PC-3 (cell line): Measurements from ENCODE around the gene MAGEF1. TPM values are rescaled to one million over a fixed set of nuclear protein-coding genes. Genes with fewer than 3 reads are reported as not detected.

Experiments used
- ATAC-seq: fragments of 200-7000 bp; cut with Tn5 transposase; 2 replicates; pipeline ENCODE4 v1.9.1; 2020; ENCODE audit warnings: mild to moderate bottlenecking, moderate library complexity
- BruUV-seq: library from RNA; stranded (reverse); fragments of 400-500 nt; replicated peaks from 2 replicates; lab custom pipeline; 2021; lab: Mats Ljungman, UMichigan
- CTCF ChIA-PET: fragments of 300-600 bp; sonication (Branson Sonifier 250); formaldehyde crosslinking; loops from one replicate; lab custom pipeline; 2022; ENCODE audit warnings: antibody characterized with exemption; lab: Charles Lee
- POLR2A ChIA-PET: fragments of 300-600 bp; sonication (Branson Sonifier 250); formaldehyde crosslinking; loops from one replicate; lab custom pipeline; 2022; ENCODE audit warnings: antibody characterized with exemption; ENCODE audit not compliant: unreplicated experiment; lab: Charles Lee
- DNase-seq: peaks from one replicate; pipeline ENCODE4 v3.0.0-alpha.2; 2015
- H2AFZ ChIP-seq: fragments of 300-600 bp; sonication (generic); 2 replicates; pipeline ENCODE4 v1.6.0; 2016; ENCODE audit warnings: antibody characterized with exemption, low read length
- H3F3A ChIP-seq: fragments of 300-600 bp; sonication (generic); one replicate; pipeline ENCODE4 v1.6.0; 2017; ENCODE audit warnings: antibody characterized with exemption, low read length, control low read depth, mild to moderate bottlenecking; ENCODE audit not compliant: unreplicated experiment
- H3K27ac ChIP-seq: fragments of 300-600 bp; sonication (generic); 2 replicates; pipeline ENCODE4 v1.5.1; 2016; ENCODE audit warnings: mild to moderate bottlenecking, low read length
- H3K27me3 ChIP-seq: fragments of 300-600 bp; sonication (generic); 2 replicates; pipeline ENCODE4 v1.6.1; 2016; ENCODE audit warnings: low read length, mixed read lengths
- H3K36me3 ChIP-seq: fragments of 300-600 bp; sonication (generic); 2 replicates; pipeline ENCODE4 v1.6.1; 2016; ENCODE audit warnings: low read depth, mixed run types, low read length, mixed read lengths
- H3K4me1 ChIP-seq: fragments of 300-600 bp; sonication (generic); 2 replicates; pipeline ENCODE4 v1.5.1; 2016; ENCODE audit warnings: low read length; ENCODE audit not compliant: insufficient read depth
- H3K4me2 ChIP-seq: fragments of 300-600 bp; sonication (generic); 2 replicates; pipeline ENCODE4 v1.6.0; 2016; ENCODE audit warnings: low read length
- H3K4me3 ChIP-seq: fragments of 300-600 bp; sonication (generic); 2 replicates; pipeline ENCODE4 v1.5.1; 2016; ENCODE audit warnings: mild to moderate bottlenecking, low read length, mixed read lengths
- H3K79me2 ChIP-seq: fragments of 300-600 bp; sonication (generic); 2 replicates; pipeline ENCODE4 v1.6.1; 2017; ENCODE audit warnings: low read length, mixed read lengths
- H3K9ac ChIP-seq: fragments of 300-600 bp; sonication (generic); 2 replicates; pipeline ENCODE4 v1.6.0; 2016; ENCODE audit warnings: mild to moderate bottlenecking, low read length
- H3K9me2 ChIP-seq: fragments of 300-600 bp; sonication (generic); replicated peaks from 2 replicates; pipeline ENCODE4 v1.6.1; 2016; ENCODE audit warnings: mixed run types, low read length, mixed read lengths
- H3K9me3 ChIP-seq: fragments of 300-600 bp; sonication (generic); 2 replicates; pipeline ENCODE4 v1.6.1; 2016; ENCODE audit warnings: low read length, mixed read lengths
- H4K20me1 ChIP-seq: fragments of 300-600 bp; sonication (generic); 2 replicates; pipeline ENCODE4 v1.6.1; 2016; ENCODE audit warnings: low read length, mixed read lengths
- EZH2 ChIP-seq: fragments of 300-600 bp; sonication (generic); IDR thresholded peaks from one replicate; pipeline ENCODE4 v1.6.1; 2017; ENCODE audit warnings: antibody characterized with exemption, mild to moderate bottlenecking, low read length; ENCODE audit not compliant: unreplicated experiment
- EZH2phosphoT487 ChIP-seq: fragments of 300-600 bp; sonication (generic); IDR thresholded peaks from 2 replicates; pipeline ENCODE4 v1.6.1; 2018; ENCODE audit warnings: mild to moderate bottlenecking, antibody characterized with exemption, low read length, borderline replicate concordance
- intact Hi-C: fragments of 100-400 bp; cut with micrococcal nuclease; formaldehyde crosslinking; loops from 2 replicates; pipeline ENCODE4 v1.9.0; 2023
- total RNA-seq: library from RNA; depleted of rRNA; stranded (reverse); fragments of >200 nt; gene quantifications from 2 replicates; pipeline ENCODE4 v1.2.3, GENCODE V29; 2014
- TF ChIP-seq, protein P1 (sequence below): fragments of 300-600 bp; sonication (generic); conservative IDR thresholded peaks from 2 replicates; pipeline ENCODE4 v1.5.1; 2017; ENCODE audit warnings: antibody characterized with exemption, low read depth, mild to moderate bottlenecking, low read length

Gene MAGEF1
- total RNA-seq, 1 experiment from 2014 or later, result 43.6 TPM

DNA sequence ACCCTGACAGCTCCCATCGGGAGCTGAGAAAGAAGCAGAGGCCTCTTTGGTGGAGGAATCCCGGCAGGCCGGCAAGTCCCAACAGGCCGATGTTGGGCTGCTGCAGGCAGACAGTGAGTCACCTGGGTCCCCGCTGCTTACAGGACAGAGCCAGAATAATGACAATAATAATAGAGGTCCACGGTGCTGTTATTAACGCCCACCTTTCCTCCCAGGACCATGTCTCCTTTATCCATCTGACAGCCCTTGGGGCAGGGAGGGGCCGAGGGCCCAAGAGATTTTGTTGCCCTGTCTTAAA lies 29.3 kb upstream of the MAGEF1 start:
- ChIA-PET POLR2A (no interaction called here), CTCF (interaction anchor here (1.6 kb wide), 1 partner anchor 180 kb away, joined by 10 read pairs; the partner anchor contains the start of gene EPHB3)
- no peaks in the 10 kb centered on the region for H4K20me1 ChIP-seq
- H3K9me2 ChIP-seq, result no peaks in the 10 kb centered on the region
- no TSS peak for BruUV-seq
- no peaks in the 10 kb centered on the region for H3K27me3 ChIP-seq
- H3K4me1 ChIP-seq, result peaks cover 39% of the 10 kb centered on the region
- H3K9ac ChIP-seq, result no peak overlapping the region
- peaks cover 5% of the 10 kb centered on the region for H3F3A ChIP-seq
- no peaks in the 10 kb centered on the region for H3K9me3 ChIP-seq
- H3K36me3 ChIP-seq, result no peaks in the 10 kb centered on the region
- H2AFZ ChIP-seq, result no peak overlapping the region
- no peak overlapping the region for H3K27ac ChIP-seq
- TF ChIP-seq, protein P1, sequence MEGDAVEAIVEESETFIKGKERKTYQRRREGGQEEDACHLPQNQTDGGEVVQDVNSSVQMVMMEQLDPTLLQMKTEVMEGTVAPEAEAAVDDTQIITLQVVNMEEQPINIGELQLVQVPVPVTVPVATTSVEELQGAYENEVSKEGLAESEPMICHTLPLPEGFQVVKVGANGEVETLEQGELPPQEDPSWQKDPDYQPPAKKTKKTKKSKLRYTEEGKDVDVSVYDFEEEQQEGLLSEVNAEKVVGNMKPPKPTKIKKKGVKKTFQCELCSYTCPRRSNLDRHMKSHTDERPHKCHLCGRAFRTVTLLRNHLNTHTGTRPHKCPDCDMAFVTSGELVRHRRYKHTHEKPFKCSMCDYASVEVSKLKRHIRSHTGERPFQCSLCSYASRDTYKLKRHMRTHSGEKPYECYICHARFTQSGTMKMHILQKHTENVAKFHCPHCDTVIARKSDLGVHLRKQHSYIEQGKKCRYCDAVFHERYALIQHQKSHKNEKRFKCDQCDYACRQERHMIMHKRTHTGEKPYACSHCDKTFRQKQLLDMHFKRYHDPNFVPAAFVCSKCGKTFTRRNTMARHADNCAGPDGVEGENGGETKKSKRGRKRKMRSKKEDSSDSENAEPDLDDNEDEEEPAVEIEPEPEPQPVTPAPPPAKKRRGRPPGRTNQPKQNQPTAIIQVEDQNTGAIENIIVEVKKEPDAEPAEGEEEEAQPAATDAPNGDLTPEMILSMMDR, result no peak
- TF ChIP-seq EZH2 (no peak), EZH2phosphoT487 (no peak)
- DNase-seq (no peak), ATAC-seq (no peak)
- intact Hi-C loops, result no loop called here
- H3K4me3 ChIP-seq, result no peak overlapping the region
- no peaks in the 10 kb centered on the region for H3K79me2 ChIP-seq
- no peak overlapping the region for H3K4me2 ChIP-seq

- no peaks in the 10 kb centered on the region for H3K9me2 ChIP-seq
- H2AFZ ChIP-seq, result no peak overlapping the region
- intact Hi-C loops, result no loop called here
- no peaks in the 10 kb centered on the region for H4K20me1 ChIP-seq
- BruUV-seq, result no TSS peak
- no peak overlapping the region for H3K4me3 ChIP-seq
- H3K9me3 ChIP-seq, result no peaks in the 10 kb centered on the region
- H3K79me2 ChIP-seq, result no peaks in the 10 kb centered on the region
- H3K9ac ChIP-seq, result no peak overlapping the region
- H3K27me3 ChIP-seq, result no peaks in the 10 kb centered on the region
- peak overlapping the region; percentile 46 for H3K4me2 ChIP-seq
- peaks cover 39% of the 10 kb centered on the region for H3K4me1 ChIP-seq
- no peaks in the 10 kb centered on the region for H3K36me3 ChIP-seq
- TF ChIP-seq EZH2, result no peak
- TF ChIP-seq, protein P1, result no peak
- no peak for TF ChIP-seq EZH2phosphoT487
- CTCF ChIA-PET, result interaction anchor here (1.6 kb wide), 1 partner anchor 179 kb away, joined by 10 read pairs; the partner anchor contains the start of gene EPHB3
- no peak overlapping the region for H3K27ac ChIP-seq
- DNase-seq, result peak; percentile 80
- peaks cover 5% of the 10 kb centered on the region for H3F3A ChIP-seq
- peak; percentile 68 for ATAC-seq
- POLR2A ChIA-PET, result interaction anchor here (0.8 kb wide), 1 partner anchor 179 kb away, joined by 5 read pairs; the partner anchor contains the start of gene EPHB3
Observed at GRCh38 chr3:184740509-184741258, 28.8 kb upstream of the MAGEF1 start.
